NCI-H146 treated with DMSO at 0.1 percent for 48 hours (cell line): ENCODE measurements around the gene GPLD1.
"Not testable (repeated sequence)": the region's sequence is repeated elsewhere in the genome, so short reads cannot be mapped to it uniquely, and the experiment has no call there.

Experiments used
- DNase-seq: peaks from one replicate; lab custom pipeline; 2025; ENCODE audit not compliant: unreplicated experiment; lab: John Stamatoyannopoulos, UW

Gene GPLD1, protein sequence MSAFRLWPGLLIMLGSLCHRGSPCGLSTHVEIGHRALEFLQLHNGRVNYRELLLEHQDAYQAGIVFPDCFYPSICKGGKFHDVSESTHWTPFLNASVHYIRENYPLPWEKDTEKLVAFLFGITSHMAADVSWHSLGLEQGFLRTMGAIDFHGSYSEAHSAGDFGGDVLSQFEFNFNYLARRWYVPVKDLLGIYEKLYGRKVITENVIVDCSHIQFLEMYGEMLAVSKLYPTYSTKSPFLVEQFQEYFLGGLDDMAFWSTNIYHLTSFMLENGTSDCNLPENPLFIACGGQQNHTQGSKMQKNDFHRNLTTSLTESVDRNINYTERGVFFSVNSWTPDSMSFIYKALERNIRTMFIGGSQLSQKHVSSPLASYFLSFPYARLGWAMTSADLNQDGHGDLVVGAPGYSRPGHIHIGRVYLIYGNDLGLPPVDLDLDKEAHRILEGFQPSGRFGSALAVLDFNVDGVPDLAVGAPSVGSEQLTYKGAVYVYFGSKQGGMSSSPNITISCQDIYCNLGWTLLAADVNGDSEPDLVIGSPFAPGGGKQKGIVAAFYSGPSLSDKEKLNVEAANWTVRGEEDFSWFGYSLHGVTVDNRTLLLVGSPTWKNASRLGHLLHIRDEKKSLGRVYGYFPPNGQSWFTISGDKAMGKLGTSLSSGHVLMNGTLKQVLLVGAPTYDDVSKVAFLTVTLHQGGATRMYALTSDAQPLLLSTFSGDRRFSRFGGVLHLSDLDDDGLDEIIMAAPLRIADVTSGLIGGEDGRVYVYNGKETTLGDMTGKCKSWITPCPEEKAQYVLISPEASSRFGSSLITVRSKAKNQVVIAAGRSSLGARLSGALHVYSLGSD

DNA sequence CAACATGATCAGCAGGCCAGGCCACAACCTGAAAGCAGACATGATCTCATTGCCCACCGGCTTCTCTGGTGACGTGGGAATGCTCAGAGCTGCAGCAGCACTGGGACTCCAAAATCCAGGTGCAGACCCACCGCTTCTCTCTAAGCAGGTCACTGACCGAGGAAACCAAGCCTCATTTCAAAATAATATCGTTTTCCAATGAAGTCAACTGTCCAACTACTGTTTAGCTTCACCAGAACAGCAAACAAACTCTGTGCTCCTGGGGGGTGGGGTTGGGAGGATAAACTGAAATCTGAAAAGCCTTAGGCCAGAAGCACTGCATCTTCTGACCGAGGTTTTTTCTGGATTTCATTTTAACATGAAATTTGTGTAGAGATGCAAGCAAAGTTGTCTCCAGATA is at the start of gene GPLD1:
TSS of gene GPLD1 (minus strand) at position 109 of the 400 bp plus-strand sequence. CDS start at position 42, 67 bp downstream.
- no peak for DNase-seq

DNA sequence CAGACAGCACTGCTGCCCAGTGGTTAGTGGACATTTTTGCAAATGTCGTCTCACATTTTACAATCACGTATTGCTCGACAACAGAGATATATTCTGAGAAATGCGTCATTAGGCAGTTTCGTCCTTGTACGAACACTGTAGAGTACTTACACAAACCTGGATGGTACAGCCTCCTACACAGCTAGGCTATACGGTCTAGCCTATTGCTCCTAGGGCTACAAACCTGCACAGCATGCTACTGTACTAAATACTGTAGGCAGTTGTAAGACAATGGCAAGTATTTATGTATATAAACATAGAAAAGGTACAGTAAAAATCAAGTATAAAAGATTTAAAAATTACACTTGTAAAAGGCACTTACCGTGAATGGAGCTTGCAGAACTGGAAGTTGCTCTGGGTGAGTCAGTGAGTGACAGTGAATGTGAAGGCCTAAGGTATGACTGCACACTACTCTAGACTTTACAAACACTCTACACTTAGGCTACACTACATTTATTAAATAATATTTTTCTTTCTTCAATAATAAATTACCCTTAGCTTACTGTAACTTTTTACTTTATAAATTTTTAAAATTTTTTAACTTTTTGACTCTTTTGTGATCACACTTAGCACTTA is 48.5 kb upstream of the GPLD1 start:
- DNase-seq, result no peak

DNA sequence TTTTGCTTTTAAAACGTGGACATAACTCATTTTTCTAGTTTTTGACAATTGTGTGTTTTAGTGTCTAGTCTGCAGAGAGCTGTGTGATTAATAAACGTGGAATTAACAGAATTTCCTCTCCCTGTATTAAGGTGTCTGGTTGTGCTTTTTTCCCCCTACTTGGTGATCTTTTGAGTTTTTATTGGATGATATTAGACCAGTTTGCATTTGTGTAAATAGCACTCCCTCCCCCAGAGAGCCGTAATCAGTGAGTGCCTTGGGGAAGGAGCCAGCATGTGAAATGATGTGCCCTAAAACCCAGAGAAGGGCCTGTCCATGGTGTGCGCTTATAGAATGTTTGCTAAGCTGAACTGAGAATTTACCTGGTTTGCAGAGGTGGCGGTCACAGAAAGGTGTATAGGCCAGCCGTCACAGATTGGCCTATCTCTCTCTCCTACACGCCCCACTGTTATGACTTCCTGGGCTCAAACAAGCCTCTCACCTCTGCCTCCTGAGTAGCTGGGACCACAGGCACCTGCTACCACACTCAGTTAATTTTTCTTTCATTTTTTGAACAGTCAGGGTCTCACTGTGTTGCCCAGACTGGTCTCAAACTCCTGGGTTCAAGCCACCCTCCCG is 47.8 kb upstream of the GPLD1 start:
- no peak for DNase-seq

DNA sequence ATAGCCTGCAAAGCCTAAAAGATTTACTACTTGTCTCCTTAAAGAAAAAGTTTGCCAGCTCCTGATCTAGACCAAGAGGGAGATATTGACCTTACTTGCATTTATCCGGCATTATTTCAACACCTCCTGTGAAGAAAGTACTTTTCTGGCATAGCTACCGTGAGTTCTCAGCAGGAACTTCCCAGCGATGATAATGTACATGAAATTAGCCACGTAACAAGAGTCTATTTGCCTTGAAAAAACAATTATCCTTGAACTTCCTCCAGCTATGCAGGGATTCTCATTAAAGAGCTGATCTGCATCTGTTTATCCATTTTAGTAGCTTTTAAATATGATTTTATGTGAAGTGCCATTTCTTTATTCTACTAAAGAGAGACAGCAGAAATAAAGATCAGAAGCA is 47.1 kb upstream of the GPLD1 start:
- DNase-seq, result peak; percentile 32

DNA sequence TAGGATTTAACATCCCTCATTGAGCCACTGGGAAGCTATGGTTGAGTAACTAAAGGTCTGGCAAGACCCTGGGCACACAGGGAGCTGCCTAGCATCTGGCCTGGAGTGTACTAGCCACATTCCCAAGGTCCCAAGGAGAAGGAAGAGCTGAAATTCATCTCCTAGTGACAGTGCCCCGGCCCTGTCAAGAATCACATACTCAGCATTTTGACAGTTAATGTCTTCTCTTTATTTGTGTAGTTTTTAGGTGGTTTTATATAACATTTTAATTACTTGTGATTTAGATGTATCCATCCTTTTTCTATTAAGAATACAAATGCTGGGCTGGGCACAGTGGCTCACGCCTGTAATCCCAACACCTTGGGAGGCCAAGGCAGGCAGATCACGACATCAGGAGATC is 45.8 kb upstream of the GPLD1 start:
- DNase-seq, result no peak

DNA sequence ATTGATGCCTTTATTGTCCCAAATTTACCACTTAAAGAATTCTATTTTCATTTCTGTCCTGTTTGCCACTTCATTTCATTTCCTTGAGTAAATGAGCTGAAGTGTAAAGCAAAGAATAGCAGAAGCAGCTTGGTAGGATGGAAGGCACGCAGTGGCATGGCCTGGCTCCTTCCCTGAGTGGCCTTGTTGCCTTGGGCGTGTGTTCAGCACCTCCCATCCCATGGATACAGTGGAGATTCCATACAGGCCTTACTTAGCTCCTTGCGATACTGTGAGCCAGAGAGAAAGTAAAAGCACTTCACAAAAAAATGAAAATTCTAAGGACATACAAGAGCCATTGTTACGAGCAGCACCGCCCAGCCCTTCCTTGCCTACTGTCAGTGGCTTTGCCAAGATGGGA is 45.0 kb upstream of the GPLD1 start:
- no peak for DNase-seq

DNA sequence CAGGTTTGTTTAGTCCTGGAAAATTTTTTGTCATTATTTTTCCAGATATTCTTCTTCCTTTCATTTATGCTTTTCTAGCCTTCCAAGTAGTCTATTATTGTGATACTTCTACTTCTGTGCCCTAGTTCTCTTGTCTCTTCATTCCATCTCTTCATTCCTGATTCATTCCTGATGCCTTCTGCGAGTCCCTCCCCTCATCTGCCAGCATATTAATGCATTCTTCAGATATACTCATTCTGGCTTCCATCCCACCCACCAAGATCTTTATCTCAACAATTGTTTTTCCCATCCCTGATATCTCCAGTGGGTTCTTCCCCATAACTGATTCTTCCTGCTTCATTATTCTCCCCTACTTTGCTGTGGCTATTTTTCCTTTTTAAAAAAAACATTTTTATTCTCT is 40.6 kb upstream of the GPLD1 start:
- no peak for DNase-seq

DNA sequence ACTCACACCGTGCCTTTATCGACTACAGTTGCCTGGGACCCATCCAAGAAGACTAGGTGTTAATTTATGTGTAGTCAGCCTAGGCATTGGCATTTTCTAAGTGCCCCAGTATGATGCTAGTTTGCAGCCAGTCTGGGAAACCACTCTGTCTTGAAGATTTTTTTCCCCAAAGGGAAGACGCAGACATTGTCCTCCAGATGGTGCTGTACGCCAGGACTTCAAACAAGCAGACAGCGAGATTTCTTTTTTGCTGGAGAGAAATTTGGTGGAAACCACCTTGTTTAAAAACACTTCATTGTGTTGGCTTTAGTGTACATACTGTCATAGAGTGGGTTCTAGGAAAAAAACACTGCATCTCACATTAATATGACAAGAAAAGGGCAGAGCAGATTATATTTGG is 35.4 kb upstream of the GPLD1 start:
- DNase-seq, result peak; percentile 45

DNA sequence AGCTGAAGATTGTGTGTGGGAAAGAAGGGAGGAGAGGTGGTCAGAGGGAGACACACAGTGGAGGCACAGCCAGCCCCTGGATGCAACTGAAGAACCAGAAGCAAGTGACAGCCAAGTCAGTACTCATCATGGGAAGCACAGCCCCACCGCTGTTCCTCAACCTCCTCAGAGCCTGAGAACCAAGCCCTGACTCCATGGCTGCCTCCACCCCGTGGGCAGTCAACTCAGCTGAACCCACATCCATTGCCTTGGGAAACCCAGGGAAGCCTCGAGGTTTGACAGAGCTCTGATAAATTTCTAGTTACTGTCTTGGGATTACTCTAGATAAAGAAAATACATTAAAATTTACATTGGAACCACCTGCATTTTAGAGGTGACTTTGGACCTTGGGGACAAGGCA is 35.0 kb upstream of the GPLD1 start:
- no peak for DNase-seq

DNA sequence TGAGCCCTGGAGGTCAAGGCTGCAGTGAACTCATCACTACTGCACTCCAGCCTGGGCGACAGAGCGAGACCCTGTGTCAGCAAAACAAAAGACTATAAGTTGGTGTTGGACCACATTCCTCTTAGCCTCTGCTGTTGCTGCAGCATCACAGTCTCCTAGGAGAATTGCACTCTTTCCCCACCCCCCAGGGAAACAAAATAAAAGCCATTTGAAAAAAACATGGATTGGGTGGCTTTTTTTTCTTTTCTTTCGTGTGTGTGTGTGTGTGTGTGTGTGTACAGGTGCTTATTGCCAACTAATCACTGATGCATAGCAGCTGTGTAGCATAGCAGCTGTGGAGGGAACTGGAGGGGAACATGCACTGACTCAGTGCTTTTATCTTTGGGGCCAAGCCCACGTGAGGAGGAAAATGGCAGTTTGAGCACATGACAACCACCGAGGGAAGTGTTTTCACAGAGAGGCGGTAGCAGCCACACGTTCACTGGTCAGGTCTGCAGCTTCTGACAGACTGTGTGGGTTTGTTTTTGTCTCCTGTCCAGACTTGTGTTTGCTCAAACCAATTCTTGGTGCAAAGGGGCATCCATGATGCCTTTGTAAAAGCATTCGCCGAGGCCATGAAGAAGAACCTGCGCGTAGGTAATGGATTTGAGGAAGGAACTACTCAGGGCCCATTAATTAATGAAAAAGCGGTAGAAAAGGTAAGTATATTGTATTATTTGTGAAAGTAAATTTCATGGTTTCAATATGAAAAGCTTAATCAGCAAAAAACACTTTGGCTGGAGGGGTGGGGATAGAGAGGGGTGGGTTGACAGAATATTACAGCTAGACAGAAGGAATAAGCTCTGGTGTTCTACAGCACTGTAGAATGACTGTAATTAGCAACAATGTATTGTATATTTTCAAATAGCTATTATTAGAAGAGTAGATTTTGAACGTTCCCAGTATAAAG is 33.1 kb upstream of the GPLD1 start:
- DNase-seq, result peak; percentile 84

DNA sequence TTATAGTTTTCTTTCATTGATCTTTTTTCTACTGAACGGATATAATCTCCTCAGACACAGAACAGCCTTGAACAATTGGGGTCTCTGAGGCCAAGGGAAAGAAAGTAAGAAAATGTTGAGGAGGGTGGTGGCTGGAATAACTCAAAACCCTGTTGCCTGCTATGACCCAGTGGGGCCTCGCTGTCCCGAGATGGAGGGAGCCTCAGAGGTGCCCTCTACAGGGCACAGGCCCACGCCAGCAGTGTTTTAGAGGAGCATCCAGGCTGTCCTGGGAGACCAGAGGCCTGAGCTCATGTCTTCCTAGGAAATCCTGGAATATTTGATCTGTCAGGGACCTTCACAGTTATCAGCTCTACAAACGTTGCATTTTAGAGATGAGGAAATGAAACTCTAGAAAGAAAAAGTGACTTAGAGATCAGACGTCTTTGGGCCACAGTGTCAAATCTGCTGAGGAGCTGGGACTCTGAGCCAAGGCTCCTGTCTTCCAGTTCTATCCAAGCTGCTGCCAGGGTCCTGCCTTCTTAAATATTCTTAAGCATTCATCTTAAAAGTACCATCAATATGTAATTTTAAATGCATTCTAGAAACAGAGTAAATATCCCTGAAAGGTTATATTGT is 31.7 kb upstream of the GPLD1 start:
- no peak for DNase-seq

DNA sequence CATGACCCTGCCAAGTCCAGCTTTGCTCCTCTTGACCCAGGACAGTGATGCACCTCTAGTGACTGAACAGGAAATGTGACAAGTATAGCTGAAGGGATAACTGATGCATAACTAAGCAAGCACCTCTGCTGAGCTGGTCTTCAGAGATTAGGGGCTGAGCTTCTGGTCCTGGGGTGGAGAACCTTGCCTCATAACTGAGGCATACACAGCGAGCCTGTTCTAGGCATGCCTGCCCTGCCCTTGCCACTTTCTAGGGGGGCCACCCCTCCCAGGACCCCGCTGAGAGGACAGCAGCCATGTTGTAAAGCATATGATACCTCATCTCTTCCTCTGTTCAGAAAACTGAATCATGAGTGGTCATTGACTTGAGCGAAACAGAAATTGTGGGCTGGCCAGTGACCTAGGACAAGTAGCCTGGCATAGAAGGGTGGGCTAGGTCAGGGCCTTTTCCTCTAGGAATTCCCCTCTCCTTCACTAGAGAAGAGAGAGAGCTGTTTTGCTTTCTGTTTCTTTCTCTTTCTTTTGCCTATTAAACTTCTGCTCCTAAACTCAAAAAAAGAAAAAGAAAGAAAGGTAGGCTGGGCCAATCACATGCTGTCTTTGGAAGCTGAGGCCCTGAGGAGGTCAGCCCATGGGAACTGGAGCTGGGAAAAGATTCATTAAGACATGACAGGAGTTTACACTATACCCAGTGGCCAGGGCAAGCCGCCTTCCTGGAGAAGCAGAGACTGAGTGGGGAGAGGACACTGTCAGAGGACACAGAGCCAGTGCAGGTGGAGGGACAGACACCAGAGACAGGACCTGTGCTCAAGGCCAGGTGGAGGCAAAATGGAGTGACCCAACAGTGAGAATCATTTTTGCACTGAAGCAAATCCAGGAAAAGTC is 28.5 kb upstream of the GPLD1 start:
- DNase-seq, result no peak

DNA sequence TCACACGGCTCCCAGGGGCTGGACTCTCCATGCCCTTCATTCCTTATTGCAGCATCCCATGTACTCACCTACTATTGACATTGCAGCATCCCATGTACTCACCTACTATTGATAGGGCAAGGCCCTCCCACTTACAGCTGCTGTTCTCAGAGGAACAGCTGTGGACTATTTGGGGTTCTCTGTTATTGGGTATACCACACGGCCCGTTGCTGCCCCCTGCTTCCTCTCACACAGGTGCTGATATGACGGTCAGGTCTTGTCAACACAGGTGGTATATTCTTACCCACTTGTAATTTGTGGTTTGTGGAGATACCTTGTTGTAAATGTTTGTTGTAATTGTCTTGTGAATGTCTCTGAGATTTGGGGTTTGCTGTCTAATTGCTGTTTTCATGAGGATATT is 24.2 kb upstream of the GPLD1 start:
- no peak for DNase-seq

DNA sequence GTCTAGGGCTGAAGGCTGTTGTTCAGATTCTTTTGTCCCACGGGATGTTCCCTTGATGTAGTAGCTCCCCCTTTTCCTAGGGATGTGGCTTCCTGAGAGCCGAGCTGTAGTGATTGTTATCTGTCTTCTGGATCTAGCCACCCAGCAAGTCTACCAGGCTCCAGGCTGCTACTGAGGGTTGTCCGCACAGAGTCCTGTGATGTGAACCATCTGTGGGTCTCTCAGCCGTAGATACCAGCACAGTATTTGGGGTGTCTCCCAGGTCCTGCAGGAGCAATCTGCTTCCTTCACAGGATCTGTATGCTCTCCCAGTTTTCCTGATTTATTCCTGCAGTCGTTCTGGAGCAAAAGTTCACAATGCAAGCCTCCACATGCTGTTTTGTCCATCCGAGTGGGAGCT is 22.6 kb upstream of the GPLD1 start:
- DNase-seq, result not testable (repeated sequence)

DNA sequence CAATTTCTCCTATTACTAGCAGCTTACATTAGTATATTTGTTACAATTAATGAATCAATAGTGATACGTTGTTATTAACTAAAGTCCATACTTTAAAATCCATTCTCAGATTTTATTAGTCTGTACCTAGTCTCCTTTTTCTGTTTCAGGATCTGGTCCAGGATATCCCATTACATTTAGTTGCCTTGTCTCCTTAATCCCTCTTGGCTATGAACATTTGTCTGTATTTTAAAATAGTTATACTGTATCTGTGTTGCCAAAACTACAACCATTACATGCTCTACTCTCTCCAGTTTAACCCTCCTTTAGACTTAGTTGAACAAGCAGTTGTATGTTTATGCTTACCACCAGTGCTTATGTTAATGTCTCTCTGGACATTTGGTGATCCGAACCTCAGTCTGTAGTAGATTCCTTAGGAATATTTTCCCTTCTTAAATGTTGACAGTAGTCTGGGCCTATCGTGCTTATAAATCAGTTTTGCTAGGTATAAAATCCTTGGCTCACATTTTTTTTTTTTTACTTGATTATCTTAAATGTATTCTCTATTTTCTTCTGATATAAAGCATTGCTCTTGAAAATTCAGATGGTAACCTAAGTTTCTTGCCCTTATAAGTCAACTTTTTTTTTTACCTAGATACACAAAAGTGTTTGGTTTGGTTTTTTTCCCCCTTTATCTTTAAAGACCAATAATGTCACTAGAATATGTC is 17.6 kb upstream of the GPLD1 start:
- no peak for DNase-seq

DNA sequence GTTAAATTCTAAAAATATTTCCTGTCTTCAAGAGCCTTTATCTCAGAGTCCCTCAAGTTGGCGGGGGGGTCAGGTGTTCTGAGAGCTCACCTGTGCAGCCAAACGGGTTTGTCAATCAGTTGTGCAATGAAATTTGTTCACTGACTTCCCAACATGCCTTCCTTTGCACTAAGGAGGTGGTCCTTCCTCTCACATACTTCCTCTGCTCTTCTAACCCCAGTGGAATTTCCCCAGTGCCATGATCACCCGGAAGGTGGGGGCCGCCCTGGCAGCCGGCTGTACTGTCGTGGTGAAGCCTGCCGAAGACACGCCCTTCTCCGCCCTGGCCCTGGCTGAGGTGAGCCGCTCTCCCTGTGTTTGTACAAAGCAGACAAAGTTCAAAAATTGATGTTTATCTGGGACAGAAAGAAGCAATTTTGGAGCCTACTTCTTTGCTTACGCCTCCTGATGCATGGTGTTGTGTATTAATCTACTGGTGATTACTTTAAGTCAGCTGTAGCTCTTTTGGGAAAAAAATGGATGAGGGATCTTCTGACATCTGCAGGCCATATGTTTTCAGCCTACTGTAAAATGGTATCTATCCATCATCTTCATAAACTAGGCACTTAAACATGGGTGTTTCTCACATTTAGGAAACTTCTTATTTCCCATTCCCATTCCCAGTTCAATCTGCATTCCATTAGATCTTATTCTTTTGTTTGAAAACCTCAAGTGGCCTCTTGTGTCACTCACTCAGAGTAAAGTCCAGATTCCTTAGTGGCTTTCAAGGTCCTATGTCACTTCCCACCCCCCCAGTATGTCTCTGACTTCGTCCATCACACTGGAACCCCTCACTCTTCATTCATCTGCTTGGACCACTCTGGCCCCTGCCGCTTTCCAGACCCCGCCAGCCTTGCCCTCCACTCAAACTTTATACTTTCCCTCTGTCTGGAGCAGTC is 15.5 kb upstream of the GPLD1 start:
- no peak for DNase-seq

DNA sequence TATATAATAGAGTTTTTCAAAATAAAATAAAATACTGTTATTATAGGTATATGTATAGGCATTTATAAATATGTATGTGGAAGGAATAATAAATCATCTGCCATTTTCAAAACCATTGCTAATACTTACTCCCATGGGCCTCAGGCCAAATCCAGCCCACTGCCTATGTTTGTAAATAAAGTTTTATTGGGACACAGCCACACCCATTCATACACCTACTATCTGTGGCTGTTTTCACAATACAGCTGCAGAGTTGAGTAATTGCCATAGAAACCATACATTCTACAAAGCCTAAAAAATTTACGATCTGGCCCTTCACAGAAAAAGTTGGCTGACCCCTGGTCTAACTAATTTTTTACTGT is 14.9 kb upstream of the GPLD1 start:
- DNase-seq, result no peak
